Mucosa of gallbladder (tissue), 1 donor: ENCODE results near the gene MALT1. TPM values are rescaled to one million over a fixed set of nuclear protein-coding genes. Genes with fewer than 3 reads are reported as not detected.
A peak's percentile ranks its signal among the peaks of the same experiment; 100 is the strongest.
"Not testable (repeated sequence)": the region's sequence is repeated elsewhere in the genome, so short reads cannot be mapped to it uniquely, and the experiment has no call there.

Source experiments
- DNase-seq: peaks from one replicate; pipeline ENCODE4 v3.0.0-alpha.2; 2020; ENCODE audit warnings: low spot score
- total RNA-seq: library from RNA; stranded (reverse); gene quantifications from one replicate; pipeline ENCODE4 v1.2.1, GENCODE V29; 2021
- donor health status: DM: no; HTN: no; CAD: no.

Gene MALT1
- 20.8 TPM for total RNA-seq

- peak; percentile 95 for DNase-seq
Measured at GRCh38 chr18:58671111-58671631, at the start of gene MALT1. Gene MALT1, plus strand, starts transcription at chr18:58671465. Its CDS starts 179 bp downstream, at chr18:58671644.

GRCh38 chr18:58624011-58624410, 47.3 kb upstream of the MALT1 start:
- DNase-seq = no peak

GRCh38 chr18:58625839-58626238, 45.4 kb upstream of the MALT1 start:
- no peak for DNase-seq

- DNase-seq = no peak
Measured at GRCh38 chr18:58630071-58630470, 41.2 kb upstream of the MALT1 start.

GRCh38 chr18:58631301-58631700, 40.0 kb upstream of the MALT1 start:
- no peak for DNase-seq

GRCh38 chr18:58632552-58632951, 38.7 kb upstream of the MALT1 start:
- DNase-seq = no peak

GRCh38 chr18:58633874-58634273, 37.4 kb upstream of the MALT1 start:
- DNase-seq = no peak

GRCh38 chr18:58635891-58636290, 35.4 kb upstream of the MALT1 start:
- no peak for DNase-seq

- no peak for DNase-seq
Measured at GRCh38 chr18:58637197-58637596, 34.1 kb upstream of the MALT1 start.

GRCh38 chr18:58637946-58638345, 33.3 kb upstream of the MALT1 start:
- no peak for DNase-seq

GRCh38 chr18:58638441-58638840, 32.8 kb upstream of the MALT1 start:
- DNase-seq = no peak

GRCh38 chr18:58639237-58639636, 32.0 kb upstream of the MALT1 start:
- no peak for DNase-seq

GRCh38 chr18:58639751-58640427, 31.4 kb upstream of the MALT1 start:
- DNase-seq = no peak

- DNase-seq = no peak
Measured at GRCh38 chr18:58640428-58640805, 30.8 kb upstream of the MALT1 start.

- DNase-seq = no peak
Measured at GRCh38 chr18:58640891-58641610, 30.2 kb upstream of the MALT1 start.

GRCh38 chr18:58643557-58643956, 27.7 kb upstream of the MALT1 start:
- DNase-seq = not testable (repeated sequence)

GRCh38 chr18:58645398-58645797, 25.9 kb upstream of the MALT1 start:
- no peak for DNase-seq

GRCh38 chr18:58646334-58646862, 24.9 kb upstream of the MALT1 start:
- DNase-seq = no peak

GRCh38 chr18:58649966-58650816, 21.1 kb upstream of the MALT1 start:
- no peak for DNase-seq

- DNase-seq = not testable (repeated sequence)
Measured at GRCh38 chr18:58650830-58651229, 20.4 kb upstream of the MALT1 start.

- DNase-seq = not testable (repeated sequence)
Measured at GRCh38 chr18:58653144-58653722, 18.0 kb upstream of the MALT1 start.
